Thyroid gland (tissue), 4 donors: ENCODE measurements around the gene EPM2A. TPM values are rescaled to one million over a fixed set of nuclear protein-coding genes. Genes with fewer than 3 reads are reported as not detected.
A peak's percentile ranks its signal among the peaks of the same experiment; 100 is the strongest.

Source experiments
- DNase-seq, 2 donors: peaks; one replicate each; pipeline ENCODE4 v3.0.0-alpha.2; 2019
- H3K27ac ChIP-seq, 3 donors: fragments of 200-600 bp; sonication (generic); 1 replicate in 2 of 3; 2 replicates in 1 of 3; pipeline ENCODE4 v1.5.1; 2016 to 2019; ENCODE audit warnings: mild to moderate bottlenecking in 1 of 3, moderate library complexity in 1 of 3
- H3K27me3 ChIP-seq: fragments of 200-600 bp; sonication (generic); one replicate; pipeline ENCODE4 v1.5.1; 2019
- H3K36me3 ChIP-seq, 2 donors: fragments of 200-600 bp; sonication (generic); one replicate each; pipeline ENCODE4 v1.5.1; 2016 to 2019
- H3K4me1 ChIP-seq, 2 donors: fragments of 200-600 bp; sonication (generic); one replicate each; pipeline ENCODE4 v1.5.1; 2017 to 2019
- H3K4me3 ChIP-seq, 3 donors: fragments of 200-600 bp; sonication (generic); replicated peaks in 1 of 3; 1 replicate in 2 of 3; 2 replicates in 1 of 3; pipeline ENCODE4 v1.5.1; 2016; ENCODE audit warnings: mild to moderate bottlenecking in 1 of 3
- H3K9me3 ChIP-seq: fragments of 200-600 bp; sonication (generic); one replicate; pipeline ENCODE4 v1.5.1; 2017
- CTCF ChIP-seq, 6 experiments: fragments of 200-600 bp in 3 of 6; fragments of 450-650 bp in 3 of 6; sonication (generic) in 3 of 6; IDR thresholded peaks; one replicate each; pipeline ENCODE4 v1.5.1; 2016 to 2019; ENCODE audit warnings: antibody characterized with exemption in 6 of 6, mild to moderate bottlenecking in 2 of 6, inconsistent platforms in 1 of 6, moderate library complexity in 1 of 6
- POLR2A ChIP-seq, 2 donors: fragments of 450-650 bp; IDR thresholded peaks; one replicate each; pipeline ENCODE4 v1.6.1; 2017; ENCODE audit warnings: antibody characterized with exemption in 2 of 2, mild to moderate bottlenecking in 2 of 2, moderate library complexity in 1 of 2
- WGBS, 2 donors: methylation state at CpG; one replicate each; pipeline ENCODE4 v1.1.5; 2017; 5-methylcytosine and 5-hydroxymethylcytosine counted together
- intact Hi-C: fragments of 100-400 bp; cut with DNase I; formaldehyde crosslinking; loops from one replicate; pipeline ENCODE4 v1.15.1; 2023
- total RNA-seq, 4 donors: library from RNA; depleted of rRNA; stranded (reverse); fragments of >200 nt; gene quantifications; one replicate each; pipeline ENCODE4 v1.2.3, GENCODE V29; 2016

Gene EPM2A
- total RNA-seq = 10 to 100 TPM; 11.4 to 53.8 (median 15.6) TPM

GRCh38 chr6:145735356-145736165 is at the start of gene EPM2A:
Gene EPM2A (minus strand): TSS chr6:145735520. CDS start chr6:145735498, 22 bp downstream.
- TF ChIP-seq POLR2A (IDR thresholded peaks at IDR 0.05) (peak in 1 of 2 donors; percentile 68), CTCF (IDR thresholded peaks at IDR 0.05) (peak in 1 of 6 experiments; percentile 6)
- Histone ChIP-seq H3K36me3 (no peaks in the 10 kb centered on the region), H3K9me3 (no peaks in the 10 kb centered on the region), H3K4me1 (no peaks in the 10 kb centered on the region), H3K4me3 (peak within 1 kb of the TSS; percentile 42 to 75 (median 47)), H3K27me3 (no peaks in the 10 kb centered on the region), H3K27ac (peak within 1 kb of the TSS; percentile 96 to 98 (median 98))
- DNase-seq = peak; percentile 86 to 87
- WGBS, 2 donors = 1% methylated on average over 19 to 22 of the region's 69 CpGs
- intact Hi-C loops = loop anchor here (5.0 kb wide), 1 partner anchor 82 kb away; no protein-coding TSS in a partner anchor

GRCh38 chr6:145784683-145785082 is 49.4 kb upstream of the EPM2A start:
- no peak overlapping the region for H3K4me3 ChIP-seq
- DNase-seq = no peak
- no peaks in the 10 kb centered on the region for H3K9me3 ChIP-seq
- no peaks in the 10 kb centered on the region for H3K27me3 ChIP-seq
- TF ChIP-seq CTCF (IDR thresholded peaks at IDR 0.05) = no peak
- TF ChIP-seq POLR2A (IDR thresholded peaks at IDR 0.05) = no peak
- H3K27ac ChIP-seq = no peak overlapping the region
- no peaks in the 10 kb centered on the region for H3K4me1 ChIP-seq
- intact Hi-C loops = no loop called here
- WGBS, 2 donors = 100% methylated on average over 1 of the region's 1 CpG
- no peaks in the 10 kb centered on the region for H3K36me3 ChIP-seq

GRCh38 chr6:145783796-145784195 is 48.5 kb upstream of the EPM2A start:
- 87 to 90% methylated on average over 5 of the region's 5 CpGs for WGBS, 2 donors
- no peaks in the 10 kb centered on the region for H3K36me3 ChIP-seq
- H3K27me3 ChIP-seq = no peaks in the 10 kb centered on the region
- H3K9me3 ChIP-seq = no peaks in the 10 kb centered on the region
- H3K27ac ChIP-seq = no peak overlapping the region
- intact Hi-C loops = no loop called here
- H3K4me3 ChIP-seq = no peak overlapping the region
- DNase-seq = no peak
- H3K4me1 ChIP-seq = no peaks in the 10 kb centered on the region
- TF ChIP-seq CTCF (IDR thresholded peaks at IDR 0.05) = no peak
- TF ChIP-seq POLR2A (IDR thresholded peaks at IDR 0.05) = no peak

- Histone ChIP-seq H3K9me3 (no peaks in the 10 kb centered on the region), H3K36me3 (no peaks in the 10 kb centered on the region), H3K4me3 (no peak overlapping the region), H3K27ac (no peak overlapping the region), H3K4me1 (no peaks in the 10 kb centered on the region), H3K27me3 (no peaks in the 10 kb centered on the region)
- intact Hi-C loops = no loop called here
- TF ChIP-seq CTCF (IDR thresholded peaks at IDR 0.05) (no peak), POLR2A (IDR thresholded peaks at IDR 0.05) (no peak)
- WGBS, 2 donors = 93 to 96% methylated on average over 1 of the region's 1 CpG
- DNase-seq = no peak
These were observed 37.5 kb upstream of the EPM2A start for GRCh38 chr6:145772846-145773245.

GRCh38 chr6:145765449-145765848 is 30.1 kb upstream of the EPM2A start:
- TF ChIP-seq POLR2A (IDR thresholded peaks at IDR 0.05) (no peak), CTCF (IDR thresholded peaks at IDR 0.05) (no peak)
- H3K27me3 ChIP-seq = no peaks in the 10 kb centered on the region
- H3K9me3 ChIP-seq = no peaks in the 10 kb centered on the region
- intact Hi-C loops = no loop called here
- no peaks in the 10 kb centered on the region for H3K36me3 ChIP-seq
- H3K4me3 ChIP-seq = no peak overlapping the region
- no peak for DNase-seq
- no peaks in the 10 kb centered on the region for H3K4me1 ChIP-seq
- no peak overlapping the region for H3K27ac ChIP-seq
